IMR-90 (cell line): ENCODE data around the gene SPAG16. TPM values are rescaled to one million over a fixed set of nuclear protein-coding genes. Genes with fewer than 3 reads are reported as not detected.

Source experiments
- ATAC-seq: fragments of 200-7000 bp; cut with Tn5 transposase; 2 replicates; pipeline ENCODE4 v1.9.1; 2020; ENCODE audit warnings: low read depth, mild to moderate bottlenecking, moderate library complexity
- BruUV-seq: library from RNA; stranded (reverse); fragments of 400-500 nt; replicated peaks from 2 replicates; lab custom pipeline; 2021; lab: Mats Ljungman, UMichigan
- CTCF ChIA-PET: fragments of 300-600 bp; formaldehyde crosslinking; extraction: SDS; loops from one replicate; lab custom pipeline; 2021; ENCODE audit warnings: antibody characterized with exemption; lab: Yijun Ruan, JAX
- POLR2A ChIA-PET: fragments of 300-600 bp; sonication (Branson Sonifier 250); formaldehyde crosslinking; loops from one replicate; lab custom pipeline; 2022; ENCODE audit warnings: antibody characterized with exemption; ENCODE audit not compliant: unreplicated experiment; lab: Charles Lee
- DNase-seq: peaks from one replicate; pipeline ENCODE4 v3.0.0; 2013
- H2AFZ ChIP-seq: replicated peaks from 2 replicates; pipeline ENCODE3; 2013; ENCODE audit warnings: low read length, mild to moderate bottlenecking; ENCODE audit not compliant: poor library complexity
- H2AK5ac ChIP-seq: 2 replicates; pipeline ENCODE4 v1.6.1; 2013; ENCODE audit warnings: low read depth, low read length, inconsistent platforms
- H2AK9ac ChIP-seq: replicated peaks from 2 replicates; pipeline ENCODE3; 2013; ENCODE audit warnings: mild to moderate bottlenecking, low read depth, low read length, moderate library complexity; ENCODE audit not compliant: poor library complexity
- H2BK120ac ChIP-seq: 2 replicates; pipeline ENCODE4 v1.6.1; 2013; ENCODE audit warnings: low read depth, low read length, inconsistent platforms
- H2BK15ac ChIP-seq: 3 replicates; pipeline ENCODE4 v1.6.1; 2013; ENCODE audit warnings: low read depth, low read length, inconsistent platforms
- H2BK20ac ChIP-seq: 2 replicates; pipeline ENCODE4 v1.6.1; 2013; ENCODE audit warnings: low read depth, mild to moderate bottlenecking, inconsistent platforms, low read length, moderate library complexity
- H2BK5ac ChIP-seq: 2 replicates; pipeline ENCODE4 v1.6.1; 2013; ENCODE audit warnings: mild to moderate bottlenecking, low read depth, low read length, inconsistent platforms; ENCODE audit not compliant: poor library complexity, severe bottlenecking
- H3K14ac ChIP-seq: replicated peaks from 2 replicates; pipeline ENCODE4 v1.6.1; 2013; ENCODE audit warnings: low read depth, low read length, inconsistent platforms
- H3K18ac ChIP-seq: 2 replicates; pipeline ENCODE4 v1.6.1; 2013; ENCODE audit warnings: low read depth, low read length, control low read depth
- H3K23ac ChIP-seq: 2 replicates; pipeline ENCODE4 v1.6.1; 2013; ENCODE audit warnings: low read depth, low read length, inconsistent platforms
- H3K27ac ChIP-seq: 2 replicates; pipeline ENCODE4 v1.5.1; 2013; ENCODE audit warnings: mild to moderate bottlenecking, control low read depth, low read length; ENCODE audit not compliant: insufficient read depth
- H3K27me3 ChIP-seq: 2 replicates; pipeline ENCODE4 v1.6.1; 2013; ENCODE audit warnings: low read length; ENCODE audit not compliant: control insufficient read depth, insufficient read depth
- H3K36me3 ChIP-seq: 2 replicates; pipeline ENCODE4 v1.6.1; 2013; ENCODE audit warnings: low read length, mixed read lengths; ENCODE audit not compliant: control insufficient read depth, insufficient read depth
- H3K4ac ChIP-seq: 2 replicates; pipeline ENCODE4 v1.6.1; 2013; ENCODE audit warnings: low read depth, low read length, inconsistent platforms
- H3K4me1 ChIP-seq: 2 replicates; pipeline ENCODE4 v1.6.1; 2013; ENCODE audit warnings: low read length, mixed read lengths; ENCODE audit not compliant: control insufficient read depth, insufficient read depth
- H3K4me2 ChIP-seq: 2 replicates; pipeline ENCODE4 v1.6.1; 2013; ENCODE audit warnings: low read depth, mild to moderate bottlenecking, control low read depth, low read length, moderate library complexity
- H3K4me3 ChIP-seq: 2 replicates; pipeline ENCODE4 v1.5.1; 2013; ENCODE audit warnings: low read depth, mild to moderate bottlenecking, control low read depth, low read length, moderate library complexity; ENCODE audit not compliant: insufficient read depth
- H3K56ac ChIP-seq: 2 replicates; pipeline ENCODE4 v1.6.1; 2013; ENCODE audit warnings: low read length, inconsistent platforms; ENCODE audit not compliant: insufficient read depth; ENCODE audit errors: extremely low read depth
- H3K79me1 ChIP-seq, 2 experiments: 2 replicates each; pipeline ENCODE4 v1.6.1; 2013; ENCODE audit warnings: low read length in 2 of 2, inconsistent platforms in 1 of 2, low read depth in 1 of 2
- H3K9ac ChIP-seq: 2 replicates; pipeline ENCODE4 v1.6.1; 2013; ENCODE audit warnings: low read depth, low read length, control low read depth
- H3K9me1 ChIP-seq: 2 replicates; pipeline ENCODE4 v1.6.1; 2013; ENCODE audit warnings: low read length, inconsistent platforms; ENCODE audit not compliant: insufficient read depth
- H3K9me3 ChIP-seq: 2 replicates; pipeline ENCODE4 v1.6.1; 2013; ENCODE audit warnings: low read length; ENCODE audit not compliant: control insufficient read depth, insufficient read depth
- H4K20me1 ChIP-seq: 2 replicates; pipeline ENCODE4 v1.6.1; 2013; ENCODE audit warnings: low read length, inconsistent platforms; ENCODE audit not compliant: insufficient read depth
- H4K5ac ChIP-seq: 2 replicates; pipeline ENCODE4 v1.6.1; 2013; ENCODE audit warnings: mild to moderate bottlenecking, low read depth, low read length, control low read depth
- H4K8ac ChIP-seq, 2 experiments: 2 replicates each; pipeline ENCODE4 v1.6.1; 2013; ENCODE audit warnings: low read depth in 2 of 2, low read length in 2 of 2, control low read depth in 1 of 2, inconsistent platforms in 1 of 2
- H4K91ac ChIP-seq: 2 replicates; pipeline ENCODE4 v1.6.1; 2013; ENCODE audit warnings: low read depth, low read length, inconsistent platforms; ENCODE audit not compliant: insufficient read depth
- BHLHE40 ChIP-seq: fragments of 150-350 bp; IDR thresholded peaks from 2 replicates; pipeline ENCODE4 v1.6.1; 2016; ENCODE audit warnings: mild to moderate bottlenecking, low read depth, low read length
- ELK1 ChIP-seq: fragments of 150-350 bp; IDR thresholded peaks from 2 replicates; pipeline ENCODE4 v1.6.1; 2016; ENCODE audit warnings: low read depth, mild to moderate bottlenecking, low read length, moderate library complexity, borderline replicate concordance
- FOS ChIP-seq: fragments of 150-350 bp; IDR thresholded peaks from 2 replicates; pipeline ENCODE4 v1.6.1; 2016; ENCODE audit warnings: low read depth, low read length
- MAFK ChIP-seq: IDR thresholded peaks from 2 replicates; pipeline ENCODE4 v1.6.1; 2012; ENCODE audit warnings: low read depth, low read length, improper control_type of control experiment
- POLR2A ChIP-seq: IDR thresholded peaks from 2 replicates; pipeline ENCODE4 v1.6.1; 2012; ENCODE audit warnings: mild to moderate bottlenecking, low read depth, low read length
- RAD21 ChIP-seq: IDR thresholded peaks from 2 replicates; pipeline ENCODE4 v1.6.1; 2012; ENCODE audit warnings: low read length, improper control_type of control experiment
- WGBS, 2 experiments: methylation state at CpG; one replicate each; pipeline versions ENCODE4 v1.1.5 to v1.1.7; 2013; ENCODE audit warnings: missing lambda C conversion rate in 2 of 2; ENCODE audit not compliant: insufficient read length in 1 of 2; ENCODE audit errors: extremely low coverage in 2 of 2; 5-methylcytosine and 5-hydroxymethylcytosine counted together
- dilution Hi-C: fragments of 300-500 bp; cut with HindIII; formaldehyde crosslinking; loops from one replicate; pipeline ENCODE4 v1.14.3; 2018; ENCODE audit warnings: low sequenced_read_pairs; ENCODE audit not compliant: unreplicated experiment
- in situ Hi-C: fragments of 300-500 bp; cut with MboI; formaldehyde crosslinking; loops from 3 replicates; pipeline ENCODE4 v1.14.3; 2019; ENCODE audit warnings: low sequenced_read_pairs, inconsistent platforms, mixed read lengths
- intact Hi-C: fragments of 100-400 bp; cut with micrococcal nuclease; formaldehyde crosslinking; loops from 2 replicates; pipeline ENCODE4 v1.10.0; 2022
- polyA plus RNA-seq, 3 experiments: library from polyadenylated mRNA; depleted of rRNA; stranded (reverse); fragments of >200 nt; gene quantifications; 2 replicates each; pipeline ENCODE4 v1.2.3, GENCODE V29; 2012; ENCODE audit warnings: low replicate concordance in 1 of 3
- total RNA-seq: library from RNA; depleted of rRNA; stranded (reverse); fragments of >200 nt; gene quantifications from 2 replicates; pipeline ENCODE4 v1.2.3, GENCODE V29; 2012

The SPAG16 gene
- total and polyA plus RNA-seq, 2 of the 4 experiments (the other 2 are of a cell fraction) = 7.3 to 13.5 TPM

GRCh38 chr2:214232271-214232670 is 948.0 kb downstream of the SPAG16 start:
- Histone ChIP-seq H3K27ac (no peak overlapping the region), H4K91ac (no peak overlapping the region), H2BK5ac (no peak overlapping the region), H4K20me1 (no peaks in the 10 kb centered on the region), H2AK9ac (no peak overlapping the region), H2BK120ac (no peak overlapping the region), H3K4ac (no peak overlapping the region), H4K5ac (no peak overlapping the region), H3K56ac (no peak overlapping the region), H3K4me1 (no peaks in the 10 kb centered on the region), H2BK15ac (no peak overlapping the region), H3K14ac (no peak overlapping the region), H2AK5ac (no peak overlapping the region), H2BK20ac (no peak overlapping the region), H3K23ac (no peak overlapping the region), H3K9me3 (no peaks in the 10 kb centered on the region), H3K9ac (no peak overlapping the region), H3K18ac (no peak overlapping the region), H3K9me1 (no peaks in the 10 kb centered on the region), H3K27me3 (no peaks in the 10 kb centered on the region), H3K36me3 (no peaks in the 10 kb centered on the region), H2AFZ (no peak overlapping the region), H3K79me1 (no peaks in the 10 kb centered on the region), H4K8ac (no peak overlapping the region), H3K4me2 (no peak overlapping the region), H3K4me3 (no peak overlapping the region)
- POLR2A ChIA-PET = no interaction called here
- dilution Hi-C loops = no loop called here
- TF ChIP-seq ELK1 (no peak), FOS (no peak), RAD21 (no peak), POLR2A (no peak), BHLHE40 (no peak), MAFK (no peak)
- BruUV-seq = no TSS peak
- CTCF ChIA-PET = no interaction called here
- WGBS, 2 experiments = no CpG with 5 or more reads among the region's 2 CpGs
- ATAC-seq = peak; percentile 35
- in situ Hi-C loops = no loop called here
- DNase-seq = peak; percentile 11
- intact Hi-C loops = no loop called here
